H1 (cell line): Measurements from ENCODE around the gene CRADD. TPM values are rescaled to one million over a fixed set of nuclear protein-coding genes. Genes with fewer than 3 reads are reported as not detected.

Experiments
- CTCF ChIA-PET: fragments of 300-600 bp; sonication (Branson Sonifier 250); formaldehyde crosslinking; loops from one replicate; lab custom pipeline; 2021; ENCODE audit not compliant: partially characterized antibody; lab: Charles Lee
- POLR2A ChIA-PET: fragments of 300-600 bp; sonication (Branson Sonifier 250); formaldehyde crosslinking; loops from one replicate; lab custom pipeline; 2021; ENCODE audit warnings: inconsistent platforms; ENCODE audit not compliant: partially characterized antibody; lab: Charles Lee
- DNase-seq, 2 experiments: peaks; one replicate each; pipeline versions ENCODE4 v3.0.0 to v3.0.0-alpha.2; 2010 to 2022; ENCODE audit warnings: low spot score in 2 of 2, low read depth in 1 of 2, mixed read lengths in 1 of 2
- FAIRE-seq: peaks from 2 replicates; lab custom pipeline; 2011; peaks lifted over from hg19 to GRCh38; lab: Jason Lieb, UNC
- H2AFZ ChIP-seq: 2 replicates; pipeline ENCODE4 v1.8.1; 2012; ENCODE audit warnings: low read length, inconsistent platforms
- H2AK5ac ChIP-seq: 2 replicates; pipeline ENCODE4 v1.6.1; 2013; ENCODE audit warnings: low read depth, low read length
- H2BK120ac ChIP-seq: replicated peaks from 2 replicates; pipeline ENCODE3; 2013; ENCODE audit warnings: low read depth, low read length, inconsistent platforms
- H2BK12ac ChIP-seq: 2 replicates; pipeline ENCODE4 v1.6.1; 2013; ENCODE audit warnings: low read depth, low read length
- H2BK15ac ChIP-seq: 2 replicates; pipeline ENCODE4 v1.6.1; 2013; ENCODE audit warnings: low read length
- H2BK20ac ChIP-seq: 2 replicates; pipeline ENCODE4 v1.6.1; 2013; ENCODE audit warnings: low read length
- H2BK5ac ChIP-seq: 2 replicates; pipeline ENCODE4 v1.6.1; 2013; ENCODE audit warnings: low read depth, low read length
- H3K14ac ChIP-seq: 2 replicates; pipeline ENCODE4 v1.6.1; 2013; ENCODE audit warnings: inconsistent platforms; ENCODE audit not compliant: insufficient read length
- H3K18ac ChIP-seq: 2 replicates; pipeline ENCODE4 v1.6.1; 2013; ENCODE audit warnings: low read length; ENCODE audit errors: extremely low read depth
- H3K23ac ChIP-seq: 2 replicates; pipeline ENCODE4 v1.6.1; 2013; ENCODE audit warnings: inconsistent platforms; ENCODE audit not compliant: insufficient read length
- H3K23me2 ChIP-seq: 2 replicates; pipeline ENCODE4 v1.6.1; 2013; ENCODE audit warnings: low read depth, low read length
- H3K27ac ChIP-seq: 2 replicates; pipeline ENCODE4 v1.6.1; 2011; ENCODE audit warnings: low read depth, low read length, inconsistent platforms
- H3K27me3 ChIP-seq, 4 experiments: replicated peaks in 1 of 4; 1 replicate in 1 of 4; 2 replicates in 3 of 4; pipeline versions ENCODE4 v1.6.1 to v1.8.1; 2011 to 2013; ENCODE audit warnings: low read length in 3 of 4, mild to moderate bottlenecking in 3 of 4, inconsistent platforms in 2 of 4, mixed read lengths in 2 of 4, moderate library complexity in 1 of 4; ENCODE audit not compliant: control insufficient read depth in 3 of 4, insufficient read depth in 3 of 4; ENCODE audit errors: extremely low read depth in 1 of 4
- H3K36me3 ChIP-seq, 4 experiments: 2 replicates each; pipeline versions ENCODE4 v1.6.1 to v1.8.1; 2011 to 2013; ENCODE audit warnings: mild to moderate bottlenecking in 4 of 4, low read length in 3 of 4, moderate library complexity in 2 of 4, control low read depth in 1 of 4, inconsistent platforms in 1 of 4; ENCODE audit not compliant: insufficient read depth in 4 of 4, control insufficient read depth in 2 of 4
- H3K4ac ChIP-seq: replicated peaks from 2 replicates; pipeline ENCODE3; 2013; ENCODE audit warnings: low read length, low read depth, mixed read lengths, inconsistent platforms; ENCODE audit not compliant: insufficient read length
- H3K4me1 ChIP-seq, 4 experiments: replicated peaks in 1 of 4; 1 replicate in 1 of 4; 2 replicates in 3 of 4; pipeline versions ENCODE4 v1.6.1 to v1.8.1; 2011 to 2013; ENCODE audit warnings: low read length in 3 of 4, inconsistent platforms in 2 of 4, mixed read lengths in 1 of 4; ENCODE audit not compliant: insufficient read depth in 4 of 4, control insufficient read depth in 3 of 4
- H3K4me2 ChIP-seq, 2 experiments: 2 replicates each; pipeline versions ENCODE4 v1.6.1 to v1.8.1; 2011 to 2013; ENCODE audit warnings: low read depth in 2 of 2, low read length in 2 of 2, control low read depth in 1 of 2, inconsistent platforms in 1 of 2, mild to moderate bottlenecking in 1 of 2; ENCODE audit not compliant: insufficient read depth in 1 of 2
- H3K4me3 ChIP-seq, 4 experiments: fragments of 200-600, 300-600 bp in 1 of 4; sonication (generic), shearing (Covaris generic), sonication (Bioruptor Twin) in 1 of 4; 2 replicates each; pipeline versions ENCODE4 v1.5.1 to v1.8.1; 2011 to 2016; ENCODE audit warnings: low read length in 4 of 4, low read depth in 3 of 4, control low read depth in 2 of 4, inconsistent platforms in 2 of 4, mild to moderate bottlenecking in 2 of 4, mixed read lengths in 1 of 4, moderate library complexity in 1 of 4; ENCODE audit not compliant: insufficient read depth in 2 of 4; ENCODE audit errors: extremely low read depth in 1 of 4
- H3K56ac ChIP-seq: replicated peaks from 2 replicates; pipeline ENCODE3; 2013; ENCODE audit warnings: low read depth, mild to moderate bottlenecking, mixed read lengths, low read length, inconsistent platforms; ENCODE audit not compliant: insufficient read length
- H3K79me1 ChIP-seq: 2 replicates; pipeline ENCODE4 v1.6.1; 2013; ENCODE audit warnings: low read depth, low read length, control low read depth
- H3K79me2 ChIP-seq, 2 experiments: 2 replicates each; pipeline versions ENCODE4 v1.6.1 to v1.8.1; 2012 to 2013; ENCODE audit warnings: low read length in 2 of 2, mild to moderate bottlenecking in 2 of 2, inconsistent platforms in 1 of 2; ENCODE audit not compliant: insufficient read depth in 2 of 2, control insufficient read depth in 1 of 2
- H3K9ac ChIP-seq, 4 experiments: replicated peaks in 1 of 4; 1 replicate in 1 of 4; 2 replicates in 3 of 4; pipeline versions ENCODE4 v1.6.1 to v1.8.1; 2011 to 2013; ENCODE audit warnings: low read depth in 3 of 4, low read length in 3 of 4, control low read depth in 2 of 4, mild to moderate bottlenecking in 2 of 4, moderate library complexity in 2 of 4, inconsistent platforms in 1 of 4; ENCODE audit errors: extremely low read depth in 1 of 4
- H3K9me3 ChIP-seq, 2 experiments: 2 replicates each; pipeline versions ENCODE4 v1.6.1 to v1.8.1; 2012 to 2013; ENCODE audit warnings: mild to moderate bottlenecking in 2 of 2, moderate library complexity in 2 of 2, control low read depth in 1 of 2, inconsistent platforms in 1 of 2, low read depth in 1 of 2, low read length in 1 of 2, mixed read lengths in 1 of 2; ENCODE audit not compliant: insufficient read depth in 2 of 2
- H4K20me1 ChIP-seq, 2 experiments: replicated peaks in 1 of 2; 2 replicates each; pipeline versions ENCODE3 to v1.8.1; 2011 to 2013; ENCODE audit warnings: inconsistent platforms in 2 of 2, low read length in 2 of 2, mild to moderate bottlenecking in 1 of 2; ENCODE audit not compliant: insufficient read depth in 2 of 2, control insufficient read depth in 1 of 2
- H4K5ac ChIP-seq: 2 replicates; pipeline ENCODE4 v1.6.1; 2013; ENCODE audit warnings: low read length, low read depth, mixed read lengths, inconsistent platforms; ENCODE audit not compliant: insufficient read length
- H4K8ac ChIP-seq: 2 replicates; pipeline ENCODE4 v1.8.0; 2013; ENCODE audit warnings: mild to moderate bottlenecking, moderate library complexity, low read length, inconsistent platforms; ENCODE audit not compliant: insufficient read depth; ENCODE audit errors: extremely low read depth
- H4K91ac ChIP-seq: replicated peaks from 2 replicates; pipeline ENCODE3; 2013; ENCODE audit warnings: low read length, mixed read lengths, inconsistent platforms; ENCODE audit not compliant: insufficient read length
- CBX8 ChIP-seq: fragments of 300-800, 300-1000 bp; sonication (generic); IDR thresholded peaks from 2 replicates; pipeline ENCODE4 v1.7.1; 2016; ENCODE audit warnings: low read depth, low read length, borderline replicate concordance
- CREB1 ChIP-seq: IDR thresholded peaks from 2 replicates; pipeline ENCODE4 v1.6.1; 2012; ENCODE audit warnings: inconsistent platforms
- CTBP2 ChIP-seq: IDR thresholded peaks from 2 replicates; pipeline ENCODE4 v1.7.0; 2011; ENCODE audit warnings: borderline replicate concordance, mild to moderate bottlenecking, moderate library complexity, mixed read lengths, low read length; ENCODE audit not compliant: insufficient read depth, insufficient read length
- GTF2F1 ChIP-seq: IDR thresholded peaks from 2 replicates; pipeline ENCODE4 v1.6.1; 2012; ENCODE audit warnings: low read depth, low read length, improper control_type of control experiment, borderline replicate concordance
- HDAC2 ChIP-seq, 2 experiments: fragments of 300-600 bp in 1 of 2; sonication (generic) in 1 of 2; IDR thresholded peaks; 2 replicates each; pipeline ENCODE4 v1.6.1; 2011 to 2012; ENCODE audit warnings: low read depth in 2 of 2, low read length in 2 of 2, mild to moderate bottlenecking in 2 of 2, moderate library complexity in 2 of 2, borderline replicate concordance in 1 of 2, inconsistent platforms in 1 of 2
- MAFK ChIP-seq: IDR thresholded peaks from 2 replicates; pipeline ENCODE4 v1.6.1; 2012; ENCODE audit warnings: low read depth, mild to moderate bottlenecking, improper control_type of control experiment, low read length
- MAX ChIP-seq: IDR thresholded peaks from 2 replicates; pipeline ENCODE4 v1.6.1; 2012; ENCODE audit warnings: inconsistent platforms
- POU5F1 ChIP-seq: IDR thresholded peaks from 2 replicates; pipeline ENCODE4 v1.6.1; 2011; ENCODE audit warnings: low read depth, mild to moderate bottlenecking, low read length, moderate library complexity
- RFX5 ChIP-seq: IDR thresholded peaks from 2 replicates; pipeline ENCODE4 v1.6.1; 2011; ENCODE audit warnings: low read depth, low read length, improper control_type of control experiment, borderline replicate concordance
- RNF2 ChIP-seq: fragments of 200-900, 300-1000 bp; sonication (generic); IDR thresholded peaks from 2 replicates; pipeline ENCODE4 v1.7.1; 2016; ENCODE audit warnings: borderline replicate concordance, low read depth, mild to moderate bottlenecking, antibody characterized with exemption, low read length; ENCODE audit not compliant: poor library complexity, severe bottlenecking; ENCODE audit errors: missing control alignments
- SIN3A ChIP-seq, 2 experiments: IDR thresholded peaks in 1 of 2; conservative IDR thresholded peaks in 1 of 2; 2 replicates each; pipeline ENCODE4 v1.6.1; 2011 to 2012; ENCODE audit warnings: low read length in 2 of 2, improper control_type of control experiment in 1 of 2, low read depth in 1 of 2, mild to moderate bottlenecking in 1 of 2
- WGBS, 2 experiments: shearing (Covaris generic) in 1 of 2; methylation state at CpG; one replicate each; pipeline versions ENCODE4 v1.1.6 to v1.1.7; 2013 to 2015; ENCODE audit warnings: low lambda C conversion rate in 2 of 2, mixed read lengths in 2 of 2, inconsistent platforms in 1 of 2, low coverage in 1 of 2, missing lambda C conversion rate in 1 of 2; ENCODE audit not compliant: insufficient replicate concordance in 2 of 2, insufficient coverage in 1 of 2, insufficient read length in 1 of 2; ENCODE audit errors: extremely low coverage in 1 of 2, missing lambda C conversion rate in 1 of 2; 5-methylcytosine and 5-hydroxymethylcytosine counted together
- polyA plus RNA-seq, 7 experiments: library from polyadenylated mRNA; depleted of rRNA in 3 of 7; stranded (reverse) in 5 of 7; unstranded in 2 of 7; fragments of >200 nt in 5 of 7; fragments of 200-250 nt in 2 of 7; gene quantifications; 1 replicate in 5 of 7; 2 replicates in 1 of 7; 4 replicates in 1 of 7; pipeline versions ENCODE4 v1.2.1 to v1.2.3, GENCODE V29; 2011 to 2013; ENCODE audit warnings: missing spikeins in 2 of 7, mixed read lengths in 2 of 7
- total RNA-seq: library from RNA; stranded (reverse); fragmentation: NEBNext Ultra II Directional; extraction: Animal tissue kit (Norgen Biotek cat#: 25700); gene quantifications from 2 replicates; pipeline ENCODE4 v1.2.1, GENCODE V29; 2021

Gene CRADD
- total and polyA plus RNA-seq, 2 of the 8 experiments (the other 6 are each of a cell fraction or from before 2014, with no cell fraction given), result 8.1 to 15.4 TPM

- no peak overlapping the region for H2BK120ac ChIP-seq
- H3K14ac ChIP-seq, result no peak overlapping the region
- H2AFZ ChIP-seq, result no peak overlapping the region
- no peak overlapping the region for H3K4me2 ChIP-seq
- no peak overlapping the region for H4K5ac ChIP-seq
- no peak overlapping the region for H4K91ac ChIP-seq
- H3K23ac ChIP-seq, result no peak overlapping the region
- H2BK12ac ChIP-seq, result no peak overlapping the region
- 92% methylated on average over 3 of the region's 3 CpGs; no CpG with 5 or more reads in 1 of the 2 experiments for WGBS, 2 experiments
- ChIA-PET POLR2A (no interaction called here), CTCF (no interaction called here)
- peaks cover 1% of the 10 kb centered on the region; the same call in 1 of the 2 replicates for H3K23me2 ChIP-seq
- no peak overlapping the region for H2BK5ac ChIP-seq
- no peak overlapping the region for H4K8ac ChIP-seq
- DNase-seq (no peak), FAIRE-seq (no peak)
- no peak for TF ChIP-seq CBX8
- TF ChIP-seq CREB1, result no peak
- no peak for TF ChIP-seq RNF2
- no peak for TF ChIP-seq POU5F1
- TF ChIP-seq GTF2F1, result no peak
- no peak for TF ChIP-seq SIN3A (conservative IDR thresholded peaks at IDR 0.05 in 1 of 2, IDR thresholded peaks at IDR 0.05 in 1 of 2; ENCODE audit: low read depth in 1 of 2, low read length in 2 of 2)
- no peak for TF ChIP-seq MAFK
- no peak for TF ChIP-seq HDAC2 (IDR thresholded peaks at IDR 0.05; ENCODE audit: borderline replicate concordance in 1 of 2, low read depth in 2 of 2, low read length in 2 of 2)
- no peak for TF ChIP-seq RFX5
- no peak for TF ChIP-seq MAX
- TF ChIP-seq CTBP2, result no peak
- no peaks in the 10 kb centered on the region for H3K27me3 ChIP-seq
- H4K20me1 ChIP-seq, result no peaks in the 10 kb centered on the region
- H3K56ac ChIP-seq, result no peak overlapping the region
- no peak overlapping the region for H3K4me3 ChIP-seq
- no peaks in the 10 kb centered on the region for H3K36me3 ChIP-seq
- no peak overlapping the region for H3K27ac ChIP-seq
- no peaks in the 10 kb centered on the region for H3K79me1 ChIP-seq
- no peak overlapping the region for H3K4ac ChIP-seq
- H2BK15ac ChIP-seq, result no peak overlapping the region
- no peak overlapping the region for H2BK20ac ChIP-seq
- no peak overlapping the region for H3K9ac ChIP-seq
- no peaks in the 10 kb centered on the region; a peak in 1 of 7 replicates for H3K4me1 ChIP-seq
- no peak overlapping the region for H2AK5ac ChIP-seq
- peaks cover 4 to 6% of the 10 kb centered on the region in 2 experiments for H3K9me3 ChIP-seq
- no peak overlapping the region for H3K18ac ChIP-seq
- H3K79me2 ChIP-seq, result no peaks in the 10 kb centered on the region
Observed at GRCh38 chr12:93634416-93634815, 42.8 kb upstream of the CRADD start.
